T-helper 1 cell (primary cell): Measurements from ENCODE around the gene SEC14L1.
"Not testable (repeated sequence)": the region's sequence is repeated elsewhere in the genome, so short reads cannot be mapped to it uniquely, and the experiment has no call there.

Experiments used
- DNase-seq, 5 donors: peaks; one replicate each; pipeline ENCODE4 v3.0.0-alpha.2; 2012 to 2020

SEC14L1 gene

DNA sequence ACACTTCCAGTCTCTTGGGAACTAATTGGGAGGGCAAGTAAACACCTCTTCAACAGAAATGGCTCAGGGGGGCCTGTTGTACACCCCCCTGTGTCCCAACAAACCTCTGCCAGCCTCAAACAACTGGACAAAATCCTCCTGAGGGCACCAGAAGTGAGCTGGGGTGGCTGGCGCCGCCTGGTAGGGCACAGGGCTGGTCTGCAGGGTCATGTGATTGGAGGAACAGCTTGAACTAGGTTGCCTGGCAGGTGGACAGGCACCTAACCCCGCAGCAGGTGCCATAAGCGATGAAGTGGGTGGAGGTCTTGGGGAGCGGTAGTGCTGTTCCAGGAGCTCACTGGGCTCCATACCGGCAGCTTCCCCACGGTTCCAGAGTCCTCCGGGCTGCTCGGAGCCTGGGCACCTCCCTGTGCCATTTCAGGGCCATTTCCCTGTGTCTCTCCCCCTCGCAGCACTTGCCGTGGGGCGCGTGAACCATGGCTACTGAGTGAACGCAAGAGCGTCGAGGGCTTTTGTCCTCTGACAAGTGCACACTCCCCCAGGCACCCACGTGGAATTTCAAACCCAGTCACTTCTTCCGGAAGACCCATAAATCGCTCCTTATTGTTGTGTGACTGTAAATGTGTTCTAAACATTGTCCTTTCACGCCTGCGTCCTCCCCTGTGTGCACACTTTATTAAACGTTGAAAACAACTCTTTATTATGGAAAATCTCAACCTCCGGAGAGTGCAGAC is 101.5 kb downstream of the SEC14L1 start:
- no peak for DNase-seq

DNA sequence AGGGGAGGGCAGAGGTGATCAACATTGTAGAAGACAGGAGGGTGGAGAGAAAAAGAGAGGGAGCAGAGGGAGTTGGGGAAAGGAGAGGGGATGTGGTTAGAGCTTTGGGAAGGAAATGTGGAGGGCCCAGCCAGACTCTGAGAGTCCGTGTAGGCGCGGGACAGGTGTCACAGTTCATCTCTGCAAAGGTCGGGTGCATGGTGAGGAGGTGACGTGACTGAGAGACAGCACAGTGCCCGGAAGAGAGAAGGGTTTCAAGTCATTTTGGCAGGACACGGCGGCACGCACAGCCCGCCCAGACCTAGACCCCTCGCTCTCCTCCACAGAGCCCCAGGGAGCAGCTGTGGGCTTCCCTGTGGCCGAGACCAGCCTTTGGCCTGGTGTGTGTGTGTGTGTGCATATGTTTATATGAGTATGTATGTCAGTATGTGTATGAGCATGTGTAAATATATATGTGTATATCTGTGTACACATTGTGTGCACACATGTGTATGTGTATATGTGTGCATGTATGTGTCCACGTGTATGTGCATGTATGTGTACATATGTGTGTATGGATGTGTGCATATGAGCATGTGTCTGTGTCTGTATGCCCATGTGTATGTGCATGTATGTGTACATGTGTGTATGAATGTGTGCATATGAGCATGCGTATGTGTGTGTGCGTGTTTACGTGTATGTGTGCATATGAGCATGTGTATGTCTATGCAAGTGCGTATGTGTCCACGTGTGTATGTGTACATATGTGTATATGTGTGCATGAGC is 104.6 kb downstream of the SEC14L1 start:
- no peak for DNase-seq

DNA sequence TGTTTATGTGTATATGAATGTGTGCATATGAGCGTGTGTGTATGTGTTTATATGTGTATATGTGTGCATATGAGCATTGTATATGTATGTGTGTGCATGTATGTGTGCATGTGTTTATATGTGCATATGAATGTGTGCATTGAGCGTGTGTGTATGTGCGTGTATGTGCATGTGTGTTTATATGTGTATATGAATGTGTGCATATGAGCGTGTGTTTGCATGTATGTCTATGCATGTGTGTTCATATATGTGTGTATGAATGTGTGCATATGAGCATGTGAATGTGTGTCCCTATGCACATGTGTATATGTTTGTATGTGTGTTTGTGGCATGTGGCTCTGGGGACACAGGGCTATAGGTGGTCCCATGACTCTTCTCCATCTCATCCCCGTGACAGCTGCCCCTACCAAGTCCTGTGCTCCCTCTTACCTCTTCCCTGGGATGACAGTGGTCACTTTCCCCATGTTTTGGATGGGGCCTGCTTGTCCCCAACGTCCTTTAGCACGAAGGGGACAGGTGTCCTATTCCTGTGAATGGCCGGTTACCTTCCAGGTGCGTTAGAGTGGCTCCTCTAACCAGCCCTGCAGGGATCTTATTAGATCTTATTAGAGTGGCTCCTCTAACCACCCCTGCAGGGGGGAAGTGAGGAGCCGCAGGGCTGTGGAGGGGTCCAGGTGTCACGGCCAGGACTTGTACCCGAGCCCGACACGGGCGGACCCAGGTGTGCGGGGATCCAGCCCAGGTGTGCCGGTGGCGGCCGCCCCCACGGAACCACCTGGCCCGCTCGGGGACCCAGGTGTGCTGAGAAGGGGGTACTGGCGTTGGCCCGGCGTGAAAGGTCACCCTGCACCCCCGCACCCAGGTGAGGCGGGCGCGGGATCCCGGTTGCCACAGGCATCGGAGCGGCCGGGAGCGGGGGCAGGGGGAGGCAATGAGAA is 105.6 kb downstream of the SEC14L1 start:
- DNase-seq, result no peak

DNA sequence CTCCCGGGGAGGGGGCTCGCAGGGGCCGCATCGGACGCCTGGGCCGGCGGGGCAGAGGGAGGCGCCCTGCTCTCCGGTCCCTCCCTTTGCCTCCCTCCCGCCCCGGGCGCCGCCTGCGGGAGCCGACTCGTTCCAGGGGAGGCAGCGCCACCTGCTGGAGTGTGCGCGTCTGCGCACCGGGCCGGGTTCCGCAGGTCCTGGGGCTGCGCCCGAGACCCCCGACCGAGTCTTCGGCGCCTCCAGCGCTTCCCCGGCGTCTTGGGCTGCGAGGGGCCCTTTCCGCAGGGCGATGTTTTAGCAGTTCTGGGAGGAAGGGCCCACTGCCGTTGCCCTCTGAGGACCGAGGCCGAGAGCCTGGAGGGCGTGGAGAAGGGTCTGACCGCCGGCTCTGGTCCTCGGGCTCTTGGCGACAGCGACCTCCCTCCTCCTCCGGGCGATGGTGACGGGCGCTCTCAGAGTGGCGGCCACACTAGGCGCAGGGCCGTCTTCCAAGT is 106.3 kb downstream of the SEC14L1 start:
- peak; percentile 68 to 82 (median 81) for DNase-seq

DNA sequence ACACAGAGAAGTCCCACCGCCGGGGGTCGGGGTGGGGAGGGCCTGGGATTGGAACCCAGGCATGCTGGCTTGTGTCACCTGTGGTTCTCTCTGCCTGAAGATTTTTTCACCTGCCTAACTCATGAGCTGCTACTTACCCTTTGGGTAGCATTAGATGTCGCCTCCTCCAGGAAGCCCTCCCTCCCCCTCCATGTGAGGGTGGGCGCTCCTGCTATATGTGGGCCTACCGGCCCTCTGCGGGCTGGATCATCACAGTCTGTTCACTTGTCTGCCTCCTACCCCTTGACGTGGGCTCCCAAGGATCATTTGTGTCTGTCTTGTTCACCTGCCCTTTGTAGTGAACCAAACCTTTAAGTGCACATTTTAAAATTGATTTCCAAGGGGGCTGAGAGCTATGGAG is 106.8 kb downstream of the SEC14L1 start:
- DNase-seq, result no peak

DNA sequence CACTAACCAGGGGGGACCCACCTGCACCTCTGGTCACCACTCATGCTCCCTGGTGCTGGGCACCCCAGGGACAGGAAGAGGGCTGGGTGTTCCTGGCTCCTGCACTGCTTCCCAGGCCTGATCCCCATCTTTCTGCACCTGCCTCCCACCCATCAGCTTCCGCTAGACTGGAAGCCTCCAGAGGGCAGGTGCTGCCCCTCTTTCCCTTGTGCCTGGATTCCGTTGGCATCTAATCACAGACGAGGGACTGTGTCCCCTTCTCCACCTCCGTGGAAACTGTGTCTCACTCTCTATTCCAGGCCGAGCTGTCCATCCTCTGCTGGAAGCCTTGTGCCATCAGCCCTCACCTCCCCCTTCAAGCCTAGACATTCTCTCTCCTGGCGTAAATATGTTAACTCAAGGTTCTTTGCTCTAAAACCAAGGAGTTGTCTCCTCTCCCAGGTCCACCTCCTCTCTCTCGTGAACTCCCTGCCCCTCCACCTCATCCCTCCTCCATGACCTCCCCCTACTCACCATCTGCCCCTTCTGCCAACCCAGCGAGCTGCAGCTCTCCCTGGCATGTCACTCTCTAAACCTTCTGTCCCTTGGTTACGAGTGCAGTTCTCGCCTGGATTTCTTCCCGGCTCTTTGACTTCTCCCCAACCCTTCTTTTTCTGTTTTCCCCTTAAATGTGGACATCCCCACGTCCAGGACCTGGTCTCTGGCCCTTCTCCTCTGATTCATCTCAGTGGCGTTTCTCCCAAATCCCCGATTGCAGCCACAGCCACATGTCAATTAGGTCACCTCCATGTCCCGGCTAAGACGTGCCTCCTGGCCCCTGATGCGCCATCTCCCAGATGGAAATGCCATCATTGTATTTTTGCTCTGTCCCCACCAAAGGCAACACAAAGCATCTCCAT is 107.7 kb downstream of the SEC14L1 start:
- DNase-seq, result no peak

DNA sequence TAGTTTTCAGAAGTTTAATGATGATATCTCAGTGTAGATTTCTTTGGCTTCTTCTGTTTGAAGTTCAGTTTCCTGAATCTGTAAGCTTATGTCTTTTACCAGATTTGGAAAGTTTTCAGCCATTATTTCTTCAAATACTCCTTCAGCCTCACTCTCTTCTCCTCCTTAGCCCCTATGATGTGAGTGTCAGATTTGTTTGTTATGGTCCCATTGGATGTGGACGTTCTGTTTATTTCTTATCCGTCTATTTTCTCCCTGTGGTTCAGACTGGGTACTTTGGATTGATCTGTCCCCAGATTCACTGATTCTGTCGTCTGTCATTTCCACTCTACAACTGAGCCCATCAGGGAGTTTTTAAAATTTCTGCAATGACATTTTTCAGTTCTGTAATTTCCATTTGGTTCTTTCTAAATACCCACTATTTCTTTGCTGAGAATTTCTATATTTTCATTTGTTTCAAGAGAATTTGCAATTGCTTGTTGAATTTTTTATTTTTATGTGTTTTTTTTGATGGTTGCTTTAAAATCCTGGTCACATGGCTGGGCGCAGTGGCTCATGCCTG is 110.9 kb downstream of the SEC14L1 start:
- no peak for DNase-seq

DNA sequence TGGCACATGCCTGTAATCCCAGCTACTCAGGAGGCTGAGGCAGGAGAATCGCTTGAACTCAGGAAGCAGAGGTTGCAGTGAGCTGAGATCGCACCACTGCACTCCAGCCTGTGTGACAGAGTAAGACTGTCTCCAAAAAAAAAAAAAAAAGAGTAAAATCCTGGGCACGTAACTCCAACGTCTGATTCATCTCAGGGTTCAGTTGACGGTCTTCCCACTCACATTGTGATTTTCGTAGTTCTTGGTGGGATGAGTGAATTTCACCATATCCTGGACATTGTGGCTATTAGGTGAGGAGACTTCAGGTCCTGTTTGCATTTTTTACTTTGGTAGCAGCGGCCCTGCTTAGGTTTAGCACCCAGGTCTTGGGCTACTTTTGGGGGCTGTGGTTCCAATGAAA is 111.5 kb downstream of the SEC14L1 start:
- DNase-seq, result not testable (repeated sequence)

DNA sequence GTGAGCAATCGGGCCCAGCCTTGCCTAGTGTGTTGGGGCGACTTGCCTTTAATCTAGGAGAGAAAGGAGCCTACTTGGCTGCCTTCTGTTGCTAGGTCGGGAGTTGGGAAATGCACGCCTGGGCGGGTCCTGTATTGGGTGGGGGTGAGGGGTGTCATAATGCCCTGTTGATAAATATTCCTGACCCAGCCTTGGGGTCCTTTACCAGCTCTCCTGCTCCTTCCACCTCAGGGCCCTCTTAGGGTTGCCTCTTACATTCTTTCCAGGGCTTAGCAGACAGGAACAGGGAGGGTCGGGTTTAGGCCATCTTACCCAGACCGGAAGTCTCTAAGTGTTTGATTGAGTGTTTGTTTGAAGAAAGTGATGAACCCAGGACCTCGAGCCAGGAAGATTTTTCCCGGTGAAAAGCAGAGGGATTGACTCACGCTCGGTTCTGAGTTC is 112.9 kb downstream of the SEC14L1 start:
- no peak for DNase-seq

DNA sequence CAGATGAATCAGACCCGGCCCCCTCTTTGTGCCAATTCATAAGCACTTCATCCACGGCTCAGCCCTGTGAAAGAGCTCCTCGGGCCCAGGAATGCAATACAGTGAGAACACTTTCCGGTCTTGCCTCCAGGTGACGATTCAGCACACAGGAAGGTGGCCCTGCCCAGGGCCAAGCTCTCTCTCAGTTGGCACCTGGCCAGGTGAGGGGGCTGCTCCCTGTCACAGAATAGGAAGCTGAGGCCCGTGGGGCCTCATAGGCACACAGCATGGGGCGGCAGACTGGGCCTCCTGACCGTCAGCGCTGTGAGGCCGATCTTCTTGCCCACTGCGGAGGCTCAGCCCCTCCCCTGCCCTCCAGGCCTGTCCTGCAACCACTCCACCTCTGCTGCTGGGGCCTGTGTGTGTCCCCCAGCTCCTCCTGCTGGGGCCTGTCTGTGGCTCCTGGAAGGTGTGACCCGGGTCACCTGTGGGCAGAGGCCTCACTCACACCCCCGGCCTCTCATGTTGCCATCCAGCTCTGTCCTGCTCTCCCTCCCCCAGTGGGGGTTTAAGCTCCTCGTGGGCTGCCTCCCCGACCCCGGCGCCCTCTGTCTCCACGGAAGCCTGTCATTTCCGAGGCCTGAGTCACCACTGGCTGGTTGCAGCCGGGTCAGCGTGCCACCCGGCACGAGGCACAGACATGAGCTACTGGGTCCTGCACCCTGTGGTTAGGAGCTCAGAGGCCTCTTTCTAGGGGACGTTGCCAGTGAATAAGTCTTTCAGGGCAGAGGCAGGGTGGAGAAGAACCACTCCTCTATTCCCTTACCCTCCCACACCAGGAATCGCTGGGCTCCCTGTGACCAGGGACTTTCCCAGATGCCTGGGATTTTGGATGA is 114.4 kb downstream of the SEC14L1 start:
- no peak for DNase-seq

DNA sequence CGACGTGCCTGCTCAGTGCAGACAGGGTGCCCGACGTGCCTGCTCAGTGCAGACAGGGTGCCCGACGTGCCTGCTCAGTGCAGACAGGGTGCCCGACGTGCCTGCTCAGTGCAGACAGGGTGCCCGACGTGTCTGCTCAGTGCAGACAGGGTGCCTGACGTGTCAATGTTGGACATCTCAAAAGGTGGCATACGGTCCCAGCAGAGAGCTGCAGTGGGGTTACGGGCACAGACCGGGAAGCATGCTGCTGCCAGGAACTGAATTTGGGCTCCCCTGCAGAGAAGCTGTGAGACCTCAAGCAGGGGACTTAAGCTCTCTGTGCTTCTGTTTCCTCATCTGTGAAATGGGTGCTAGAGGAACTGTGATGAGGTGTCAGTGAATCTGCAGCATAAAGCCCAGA is 115.2 kb downstream of the SEC14L1 start:
- DNase-seq, result not testable (repeated sequence)

DNA sequence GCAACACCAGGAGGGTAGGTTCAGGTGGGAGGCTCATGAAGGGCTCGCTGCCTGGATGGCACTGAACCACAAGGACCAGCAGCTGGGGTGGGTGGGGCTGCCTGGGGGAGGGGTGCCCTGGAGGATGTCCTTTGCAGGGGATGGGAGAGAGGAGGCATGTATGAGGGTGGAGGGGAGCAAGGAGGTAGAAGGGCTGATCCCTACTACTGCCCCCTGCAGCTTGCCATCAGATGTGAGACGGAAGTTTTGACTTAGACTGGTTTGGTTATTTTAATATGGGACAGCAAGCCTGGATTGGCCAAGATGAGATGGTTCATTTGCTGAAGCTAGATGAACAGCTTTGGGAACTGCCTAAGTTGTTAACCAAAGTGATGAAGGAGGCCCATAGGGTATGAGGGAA is 115.9 kb downstream of the SEC14L1 start:
- DNase-seq, result no peak

DNA sequence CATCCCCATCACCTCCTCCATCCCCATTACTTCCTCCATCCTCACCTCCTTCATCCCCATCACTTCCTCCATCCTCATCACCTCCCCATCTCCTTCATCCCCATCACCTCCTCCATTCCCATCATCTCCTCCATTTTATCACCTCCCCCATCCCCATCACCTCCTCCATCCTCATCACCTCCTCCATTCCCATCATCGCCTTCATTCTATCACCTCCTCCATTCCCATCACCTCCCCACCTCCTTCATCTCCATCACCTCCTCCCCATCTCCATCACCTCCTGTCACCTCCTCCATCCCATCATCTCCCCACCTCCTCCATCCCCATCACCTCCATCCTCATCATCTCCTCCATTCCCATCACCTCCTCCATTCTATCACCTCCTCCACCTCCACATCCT is 116.4 kb downstream of the SEC14L1 start:
- no peak for DNase-seq

DNA sequence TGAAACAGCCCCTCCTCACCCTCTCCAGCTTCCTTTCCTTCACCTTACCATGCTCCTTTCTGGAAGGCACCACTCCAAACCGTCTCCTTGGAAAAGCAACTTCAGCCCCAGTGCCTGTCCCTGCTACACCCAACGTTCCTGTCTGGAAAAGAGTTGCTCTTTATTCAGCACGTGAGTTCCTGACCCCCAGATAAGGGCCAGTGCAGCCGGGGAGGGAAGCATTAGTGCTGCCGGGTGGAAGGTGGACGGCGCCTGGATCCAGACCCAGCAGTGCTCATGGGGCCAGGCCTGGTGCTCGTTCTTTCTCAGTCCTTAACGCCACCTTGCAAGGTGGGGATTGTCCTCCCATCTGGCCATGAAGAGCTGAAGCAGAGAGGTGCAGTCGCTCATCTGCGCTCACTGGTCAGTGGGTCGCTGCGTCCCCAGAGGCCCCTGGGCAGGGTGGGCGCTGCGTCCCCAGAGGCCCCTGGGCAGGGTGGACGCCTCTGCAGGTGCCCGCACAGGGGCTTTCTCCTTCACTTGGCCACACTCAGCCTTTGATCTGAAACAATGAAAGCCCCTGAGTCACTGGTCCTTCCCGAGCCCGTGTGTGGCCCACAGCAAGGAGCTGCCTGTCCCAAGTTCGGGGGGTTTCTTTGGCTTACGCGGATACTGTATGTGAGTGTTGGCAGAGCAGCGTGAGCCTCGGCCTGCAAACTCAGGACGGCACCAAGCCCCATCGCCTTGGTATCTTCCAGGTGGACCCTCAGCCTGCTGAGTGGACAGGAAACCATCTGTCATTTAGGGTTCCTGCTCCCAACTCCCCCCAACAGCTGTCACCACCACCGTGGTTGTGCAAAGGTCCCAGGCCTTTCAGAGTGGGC is 117.1 kb downstream of the SEC14L1 start:
- no peak for DNase-seq

DNA sequence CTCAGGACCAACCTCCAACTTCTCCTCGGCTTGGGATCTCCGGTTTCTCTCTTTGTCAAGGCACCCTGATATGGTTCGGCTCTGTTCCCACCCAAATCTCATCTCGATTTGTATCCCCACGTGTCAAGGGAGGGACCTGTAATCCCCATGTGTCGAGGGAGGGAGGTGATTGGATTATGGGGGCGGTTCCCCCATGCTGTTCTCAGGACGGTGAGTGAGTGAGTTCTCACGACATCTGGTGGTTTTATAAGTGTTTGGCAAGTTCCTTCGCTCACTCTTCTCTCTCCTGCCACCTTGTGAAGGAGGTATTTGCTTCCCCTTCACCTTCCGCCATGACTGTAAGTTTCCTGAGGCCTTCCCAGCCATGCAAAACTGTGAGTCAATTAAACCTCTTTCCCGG is 117.9 kb downstream of the SEC14L1 start:
- DNase-seq, result no peak

DNA sequence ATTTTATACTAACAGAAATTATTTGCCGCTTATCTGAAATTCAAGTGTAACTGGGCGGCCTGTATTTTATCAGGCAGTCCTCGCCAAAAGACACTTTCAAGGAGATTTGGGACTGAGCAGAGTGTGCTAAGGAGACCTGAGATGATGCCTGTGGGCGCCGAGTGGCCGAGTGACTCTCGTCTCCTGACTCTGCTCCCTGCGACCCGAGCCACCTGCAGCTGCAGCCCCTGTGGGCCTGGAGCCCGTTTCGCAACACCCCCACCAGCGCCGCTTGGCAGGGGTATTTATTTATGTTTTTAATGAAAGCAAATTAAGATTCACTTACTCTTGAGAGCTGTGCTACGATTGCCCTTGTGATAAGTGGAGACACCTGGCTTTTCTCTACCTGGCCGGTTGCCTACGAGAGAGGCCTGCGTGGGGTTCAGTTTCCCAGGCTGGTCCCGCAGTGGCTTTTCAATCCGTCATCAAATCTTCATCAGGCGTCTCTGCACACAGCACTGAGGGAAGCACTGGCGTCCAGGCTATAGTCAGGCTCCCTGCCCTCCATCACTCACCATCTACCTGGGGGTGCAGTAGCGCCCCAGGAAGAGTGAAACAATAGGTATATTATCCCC is 124.0 kb downstream of the SEC14L1 start:
- DNase-seq, result no peak

DNA sequence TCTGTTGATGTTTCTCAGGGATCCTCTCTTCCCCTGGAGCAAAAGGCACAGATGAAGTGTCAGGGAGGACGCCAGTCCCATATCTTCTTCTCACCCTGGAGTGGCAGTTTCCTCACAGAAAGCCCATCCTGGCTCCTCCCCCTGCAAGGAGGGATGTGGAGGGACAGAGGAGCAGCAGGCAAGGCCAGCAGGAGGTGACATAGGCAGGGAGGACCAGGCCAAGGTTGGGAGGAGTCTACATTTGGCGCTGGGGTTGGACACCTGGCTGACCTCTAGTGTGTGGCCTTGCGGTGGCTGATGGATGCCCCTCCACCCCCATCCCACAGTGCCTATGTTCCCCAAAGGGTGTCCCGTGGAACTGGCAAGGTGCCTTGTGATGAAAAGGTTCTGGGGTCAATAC is 125.4 kb downstream of the SEC14L1 start:
- DNase-seq, result no peak
